ENCODE data around the gene FMNL2. TPM values are rescaled to one million over a fixed set of nuclear protein-coding genes. Genes with fewer than 3 reads are reported as not detected.
"Not testable (repeated sequence)": the region's sequence is repeated elsewhere in the genome, so short reads cannot be mapped to it uniquely, and the experiment has no call there.

FMNL2 gene
- total RNA-seq, 1 donor: 24.2 TPM

DNA sequence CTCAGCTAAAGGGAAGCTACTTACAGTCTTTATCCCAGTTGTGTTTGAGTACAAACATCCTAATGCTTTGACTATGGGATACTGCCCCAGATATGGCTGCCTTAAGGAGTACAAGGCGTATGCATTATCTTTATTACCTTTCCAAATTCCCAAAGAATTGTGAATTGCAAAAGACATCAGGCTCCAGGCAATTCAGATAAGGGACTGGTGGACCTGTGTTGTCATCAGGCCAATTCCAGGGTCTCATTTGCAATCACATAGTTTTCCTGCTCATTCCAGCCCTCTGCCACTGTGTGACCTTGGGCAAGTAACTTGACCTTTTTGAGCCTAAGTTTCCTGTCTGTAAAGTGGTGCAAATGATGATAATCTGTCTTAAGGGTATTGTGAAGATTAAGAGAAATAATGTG, 137.5 kb downstream of the FMNL2 start:
- H3K9me3 ChIP-seq (ENCODE audit: low read depth, low read length): no peaks in the 10 kb centered on the region
- H3K36me3 ChIP-seq (ENCODE audit: insufficient read depth, low read length): no peaks in the 10 kb centered on the region
- DNase-seq (ENCODE audit: insufficient read length, low spot score, missing footprints): no peak
- H3K79me2 ChIP-seq (ENCODE audit: insufficient read depth, low read length): peaks cover 51% of the 10 kb centered on the region
- TF ChIP-seq, protein P1, sequence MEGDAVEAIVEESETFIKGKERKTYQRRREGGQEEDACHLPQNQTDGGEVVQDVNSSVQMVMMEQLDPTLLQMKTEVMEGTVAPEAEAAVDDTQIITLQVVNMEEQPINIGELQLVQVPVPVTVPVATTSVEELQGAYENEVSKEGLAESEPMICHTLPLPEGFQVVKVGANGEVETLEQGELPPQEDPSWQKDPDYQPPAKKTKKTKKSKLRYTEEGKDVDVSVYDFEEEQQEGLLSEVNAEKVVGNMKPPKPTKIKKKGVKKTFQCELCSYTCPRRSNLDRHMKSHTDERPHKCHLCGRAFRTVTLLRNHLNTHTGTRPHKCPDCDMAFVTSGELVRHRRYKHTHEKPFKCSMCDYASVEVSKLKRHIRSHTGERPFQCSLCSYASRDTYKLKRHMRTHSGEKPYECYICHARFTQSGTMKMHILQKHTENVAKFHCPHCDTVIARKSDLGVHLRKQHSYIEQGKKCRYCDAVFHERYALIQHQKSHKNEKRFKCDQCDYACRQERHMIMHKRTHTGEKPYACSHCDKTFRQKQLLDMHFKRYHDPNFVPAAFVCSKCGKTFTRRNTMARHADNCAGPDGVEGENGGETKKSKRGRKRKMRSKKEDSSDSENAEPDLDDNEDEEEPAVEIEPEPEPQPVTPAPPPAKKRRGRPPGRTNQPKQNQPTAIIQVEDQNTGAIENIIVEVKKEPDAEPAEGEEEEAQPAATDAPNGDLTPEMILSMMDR (IDR thresholded peaks at IDR 0.05; ENCODE audit: extremely low read depth, low read depth, low read length): no peak
- no peak overlapping the region for H3K4me3 ChIP-seq (ENCODE audit: insufficient read depth, low read length)
- peaks cover 13% of the 10 kb centered on the region for H3K4me1 ChIP-seq (ENCODE audit: insufficient read depth, low read length)
- no peaks in the 10 kb centered on the region for H3K27me3 ChIP-seq (ENCODE audit: insufficient read depth, low read length)
- no peak overlapping the region for H3K4me2 ChIP-seq (ENCODE audit: insufficient read depth, low read length)
- H2AFZ ChIP-seq (ENCODE audit: low read length): no peak overlapping the region
- no peaks in the 10 kb centered on the region for H4K20me1 ChIP-seq (ENCODE audit: insufficient read depth, low read length)
- no peak overlapping the region for H3K27ac ChIP-seq (ENCODE audit: low read depth, low read length)

DNA sequence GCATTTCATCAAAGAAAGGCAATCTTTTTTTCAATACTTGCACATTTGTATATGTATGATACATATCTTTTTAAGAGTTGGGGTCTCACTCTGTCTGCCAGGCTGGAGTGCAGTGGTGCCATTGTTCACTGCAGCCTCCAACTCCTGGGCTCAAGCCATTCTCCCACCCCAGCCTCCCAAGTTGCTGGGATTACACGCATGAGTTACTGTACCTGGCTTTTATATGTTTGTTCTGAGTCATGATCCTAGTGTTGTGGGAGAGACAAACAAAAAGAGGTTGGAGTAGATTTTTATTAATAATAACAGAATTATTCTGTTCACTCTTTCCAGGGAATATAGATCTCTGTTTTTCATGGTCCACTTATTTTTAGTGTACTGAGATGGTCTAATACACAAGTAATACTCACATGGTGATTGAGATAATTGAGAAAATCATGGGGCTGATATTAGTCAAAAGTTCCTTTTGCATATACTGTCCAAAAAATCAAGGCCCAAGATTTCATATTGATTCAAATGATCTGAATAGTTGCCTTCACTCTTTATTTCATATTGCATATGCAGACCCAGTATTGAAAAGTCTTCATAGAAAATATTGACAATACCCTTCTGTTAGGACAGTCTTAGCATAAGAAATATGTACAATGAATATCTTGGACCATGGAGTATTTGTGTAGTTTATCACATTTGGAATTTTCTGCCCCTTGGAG, 138.3 kb downstream of the FMNL2 start:
- Histone ChIP-seq H3K27ac (ENCODE audit: low read depth, low read length) (no peak overlapping the region), H3K4me2 (ENCODE audit: insufficient read depth, low read length) (no peak overlapping the region), H3K9me3 (ENCODE audit: low read depth, low read length) (no peaks in the 10 kb centered on the region), H3K4me3 (ENCODE audit: insufficient read depth, low read length) (no peak overlapping the region), H3K79me2 (ENCODE audit: insufficient read depth, low read length) (peaks cover 45% of the 10 kb centered on the region), H4K20me1 (ENCODE audit: insufficient read depth, low read length) (no peaks in the 10 kb centered on the region), H2AFZ (ENCODE audit: low read length) (no peak overlapping the region), H3K36me3 (ENCODE audit: insufficient read depth, low read length) (no peaks in the 10 kb centered on the region), H3K4me1 (ENCODE audit: insufficient read depth, low read length) (peaks cover 15% of the 10 kb centered on the region), H3K27me3 (ENCODE audit: insufficient read depth, low read length) (no peaks in the 10 kb centered on the region)
- DNase-seq (ENCODE audit: insufficient read length, low spot score, missing footprints): no peak
- TF ChIP-seq, protein P1 (IDR thresholded peaks at IDR 0.05; ENCODE audit: extremely low read depth, low read depth, low read length): no peak

DNA sequence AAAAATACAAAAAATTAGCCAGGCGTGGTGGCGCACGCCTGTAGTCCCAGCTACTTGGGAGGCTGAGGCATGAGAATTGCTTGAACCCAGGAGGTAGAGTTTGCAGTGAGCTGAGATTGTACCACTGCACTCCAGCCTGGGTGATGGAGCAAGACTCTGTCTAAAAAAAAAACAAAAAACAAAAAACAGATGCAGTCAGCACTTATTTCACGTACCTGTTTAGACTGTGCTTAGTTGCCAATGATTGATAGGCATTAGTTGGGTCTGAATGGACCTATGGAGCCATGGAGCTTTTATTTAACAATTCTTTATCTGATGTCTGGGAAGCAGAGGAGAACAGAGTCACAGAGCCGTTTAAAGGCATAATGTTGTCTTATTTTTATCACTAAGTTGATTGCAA, 139.5 kb downstream of the FMNL2 start:
- H2AFZ ChIP-seq (ENCODE audit: low read length); H3K4me1 ChIP-seq (ENCODE audit: insufficient read depth, low read length); H3K27me3 ChIP-seq (ENCODE audit: insufficient read depth, low read length); H4K20me1 ChIP-seq (ENCODE audit: insufficient read depth, low read length); H3K36me3 ChIP-seq (ENCODE audit: insufficient read depth, low read length); H3K4me3 ChIP-seq (ENCODE audit: insufficient read depth, low read length); H3K9me3 ChIP-seq (ENCODE audit: low read depth, low read length); H3K27ac ChIP-seq (ENCODE audit: low read depth, low read length); DNase-seq (ENCODE audit: insufficient read length, low spot score, missing footprints); H3K4me2 ChIP-seq (ENCODE audit: insufficient read depth, low read length): not testable (repeated sequence)
- H3K79me2 ChIP-seq (ENCODE audit: insufficient read depth, low read length): peaks cover 49% of the 10 kb centered on the region

DNA sequence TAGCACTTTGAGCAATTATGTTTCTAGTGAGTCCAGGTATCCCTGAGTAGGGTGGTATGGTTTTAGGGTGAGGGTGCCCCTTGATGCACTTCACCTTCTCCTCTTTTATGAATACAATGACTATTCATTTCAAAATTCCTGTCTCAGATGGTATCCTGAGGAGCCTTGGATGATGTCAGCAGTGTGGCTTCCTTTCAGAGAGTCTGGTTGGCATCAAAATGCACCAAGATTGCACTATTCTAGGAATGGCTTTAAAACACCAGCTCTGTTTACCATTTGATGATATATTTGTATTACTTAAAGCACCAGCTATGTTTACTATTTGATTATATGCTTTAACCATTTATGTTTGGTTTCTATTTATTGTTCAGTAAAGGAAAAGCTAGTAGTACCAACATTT, 141.0 kb downstream of the FMNL2 start:
- TF ChIP-seq, protein P1 (IDR thresholded peaks at IDR 0.05; ENCODE audit: extremely low read depth, low read depth, low read length): no peak
- H3K4me2 ChIP-seq (ENCODE audit: insufficient read depth, low read length): no peak overlapping the region
- no peak overlapping the region for H3K27ac ChIP-seq (ENCODE audit: low read depth, low read length)
- H2AFZ ChIP-seq (ENCODE audit: low read length): no peak overlapping the region
- H3K4me1 ChIP-seq (ENCODE audit: insufficient read depth, low read length): peaks cover 3% of the 10 kb centered on the region
- DNase-seq (ENCODE audit: insufficient read length, low spot score, missing footprints): no peak
- no peaks in the 10 kb centered on the region for H3K27me3 ChIP-seq (ENCODE audit: insufficient read depth, low read length)
- H3K36me3 ChIP-seq (ENCODE audit: insufficient read depth, low read length): no peaks in the 10 kb centered on the region
- H3K79me2 ChIP-seq (ENCODE audit: insufficient read depth, low read length): peaks cover 45% of the 10 kb centered on the region
- no peaks in the 10 kb centered on the region for H3K9me3 ChIP-seq (ENCODE audit: low read depth, low read length)
- H4K20me1 ChIP-seq (ENCODE audit: insufficient read depth, low read length): no peaks in the 10 kb centered on the region
- H3K4me3 ChIP-seq (ENCODE audit: insufficient read depth, low read length): no peak overlapping the region

Data from osteoblast (primary cell).